Stimulated activated CD4-positive, alpha-beta T cell treated with anti-CD3 and anti-CD28 coated beads, Interleukin-4, amount 100 ng/mL, for 1 hour (primary cell): ENCODE data around the gene ZC3H12D.
"Not testable (repeated sequence)": the region's sequence is repeated elsewhere in the genome, so short reads cannot be mapped to it uniquely, and the experiment has no call there.

Experiments
- DNase-seq: peaks from one replicate; pipeline ENCODE4 v3.0.0-alpha.2; 2020

Gene ZC3H12D

DNA sequence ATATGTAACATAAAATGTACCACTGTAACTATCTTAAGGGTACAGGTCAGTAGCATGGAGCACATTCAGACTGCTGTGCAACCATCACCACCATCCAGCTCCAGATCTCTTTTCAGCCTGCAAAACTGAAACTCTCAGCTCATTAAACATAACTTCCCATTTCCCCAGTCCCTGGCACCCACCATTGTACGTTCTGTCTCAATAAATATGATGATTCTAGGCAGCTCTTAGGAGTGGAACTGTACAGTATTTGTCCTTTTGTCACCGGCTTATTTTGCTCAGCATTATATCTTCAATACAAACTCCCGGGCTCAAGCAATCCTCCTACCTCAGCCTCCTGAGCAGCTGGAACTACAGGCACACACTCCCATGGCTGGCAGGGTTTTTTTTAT, 1.5 kb downstream of the ZC3H12D start:
- DNase-seq = no peak

DNA sequence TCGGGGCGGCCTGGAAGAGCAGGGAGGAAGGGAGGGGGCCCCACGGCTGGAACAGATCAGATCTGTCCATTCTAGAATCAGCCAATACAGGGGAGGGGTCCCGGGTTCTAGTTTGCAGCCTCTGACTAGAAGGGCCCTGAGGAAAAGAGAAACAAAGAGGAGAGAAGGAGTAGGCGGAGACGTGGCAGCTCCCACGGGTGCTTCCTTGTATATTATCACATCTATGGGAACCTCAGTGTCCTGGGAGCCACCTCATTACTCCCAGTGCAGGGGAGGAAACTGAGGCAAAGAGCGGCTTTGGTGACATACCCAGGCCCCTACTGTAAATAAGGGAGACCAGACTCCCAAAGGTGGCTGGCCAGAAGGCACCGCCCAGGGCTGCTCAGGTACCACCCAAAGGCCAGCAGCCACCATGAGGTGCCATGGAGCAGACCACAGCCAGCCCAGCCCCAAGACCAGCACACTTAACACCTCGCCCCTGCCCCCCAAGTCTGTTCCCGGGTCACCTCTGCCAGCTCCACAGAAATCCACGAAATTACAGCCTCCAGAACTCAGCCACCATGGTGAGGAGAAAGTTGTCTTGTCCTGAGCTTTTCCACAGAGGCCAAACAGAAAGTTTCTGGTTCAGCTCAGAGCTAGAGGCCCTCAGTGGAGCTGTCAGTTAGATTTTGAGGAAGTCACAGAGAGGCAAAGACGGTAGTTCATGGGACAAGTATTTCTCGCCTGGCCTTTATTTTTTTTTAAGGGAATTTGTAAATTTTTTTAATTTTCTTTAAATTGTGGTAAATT, 2.1 kb downstream of the ZC3H12D start:
- DNase-seq = no peak

- DNase-seq = peak; percentile 43
Observed at GRCh38 chr6:149480502-149481280, 4.1 kb downstream of the ZC3H12D start.

- DNase-seq = no peak
Observed at GRCh38 chr6:149478631-149479314, 6.0 kb downstream of the ZC3H12D start.

- DNase-seq = no peak
Observed at GRCh38 chr6:149477544-149477943, 7.3 kb downstream of the ZC3H12D start.

DNA sequence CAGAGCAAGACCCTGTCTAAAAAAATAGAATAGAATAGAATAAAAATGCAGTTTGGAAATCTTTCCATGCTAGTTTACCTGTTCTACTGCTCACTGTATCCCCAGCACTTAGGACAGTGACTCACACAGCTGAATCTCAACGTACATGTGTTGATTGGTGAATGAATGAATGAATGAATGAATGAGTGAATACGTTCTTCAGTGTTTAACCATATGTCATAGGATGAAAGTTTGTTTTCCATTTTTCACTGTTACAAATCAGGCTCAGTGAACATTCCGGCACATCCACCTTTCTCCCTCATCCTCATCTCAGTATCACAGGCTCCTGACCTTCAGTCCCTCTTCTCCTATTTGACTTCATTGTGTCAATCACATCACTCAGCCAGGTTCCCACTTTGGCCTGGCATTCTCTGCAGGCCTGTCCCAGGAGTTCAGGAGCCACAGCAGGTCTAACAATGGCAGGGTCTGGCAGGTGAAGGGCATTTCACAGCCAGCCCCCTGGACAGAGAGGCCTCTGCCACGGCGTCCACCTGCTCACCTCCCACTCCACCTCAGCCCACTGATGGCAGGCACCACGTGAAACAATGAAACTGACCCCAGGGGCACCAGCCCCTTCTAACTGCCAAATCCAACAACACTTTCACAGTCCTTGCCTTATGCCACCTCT, 7.9 kb downstream of the ZC3H12D start:
- DNase-seq = no peak

GRCh38 chr6:149474108-149474935, 10.5 kb downstream of the ZC3H12D start:
- no peak for DNase-seq

GRCh38 chr6:149473080-149474052, 11.4 kb downstream of the ZC3H12D start:
- no peak for DNase-seq

GRCh38 chr6:149472241-149472640, 12.6 kb downstream of the ZC3H12D start:
- no peak for DNase-seq

DNA sequence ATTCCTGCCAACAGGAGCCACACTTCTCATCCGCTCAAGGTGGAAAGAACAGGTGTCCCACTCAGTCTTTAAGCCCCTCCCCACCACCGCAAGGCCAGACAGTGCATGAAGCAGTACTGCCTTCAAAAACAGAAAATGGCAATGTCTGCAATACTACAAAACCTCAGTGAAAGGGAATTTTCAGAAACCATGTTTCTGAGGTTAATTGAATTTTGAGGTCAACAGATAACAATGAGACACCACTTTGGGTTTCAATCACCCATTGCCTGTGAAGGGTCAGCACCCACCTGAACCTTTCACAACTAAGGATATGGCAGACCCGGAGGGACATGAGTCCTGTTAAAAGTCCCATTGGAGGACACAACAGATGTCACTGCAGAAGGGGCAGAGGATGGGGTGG, 13.0 kb downstream of the ZC3H12D start:
- no peak for DNase-seq

- DNase-seq = no peak
Observed at GRCh38 chr6:149470948-149471347, 13.9 kb downstream of the ZC3H12D start.

DNA sequence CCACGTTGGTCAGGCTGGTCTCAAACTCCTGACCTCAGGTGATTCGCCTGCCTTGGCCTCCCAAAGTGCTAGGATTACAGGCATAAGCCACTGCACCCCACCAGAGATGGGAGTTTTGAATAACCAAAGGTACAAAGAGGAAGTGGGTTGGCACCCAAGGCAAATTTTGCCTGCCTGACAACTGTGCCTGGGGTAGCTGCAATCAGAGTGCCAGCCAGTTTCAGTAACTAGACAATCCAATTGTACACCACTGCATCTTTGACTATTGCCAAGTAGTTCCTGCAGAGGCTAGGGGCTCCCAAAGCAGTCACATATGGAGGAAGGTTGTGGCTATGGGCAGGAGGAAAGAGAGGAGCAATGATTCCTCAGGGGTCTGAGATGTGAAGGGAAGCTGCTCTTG, 16.6 kb downstream of the ZC3H12D start:
- no peak for DNase-seq

DNA sequence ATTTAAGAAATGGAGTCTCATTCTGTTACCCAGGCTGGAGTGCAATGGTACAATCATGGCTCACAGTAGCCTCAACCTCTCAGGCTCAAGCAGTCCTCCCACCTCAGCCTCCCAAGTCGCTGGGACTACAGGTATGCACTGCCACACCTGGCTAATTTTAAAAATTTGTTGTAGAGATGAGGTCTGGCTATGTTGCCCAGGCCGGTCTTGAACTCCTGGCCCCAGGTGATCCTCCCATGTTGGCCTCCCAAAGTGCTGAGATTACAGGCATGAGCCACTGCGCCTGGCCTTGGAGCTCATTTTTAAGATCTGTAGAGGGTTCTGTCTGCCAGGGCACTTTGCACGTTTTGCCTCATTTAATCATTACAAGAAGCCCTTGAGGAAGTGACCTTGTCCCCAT, 17.5 kb downstream of the ZC3H12D start:
- no peak for DNase-seq

- no peak for DNase-seq
Observed at GRCh38 chr6:149464411-149464810, 20.4 kb downstream of the ZC3H12D start.

DNA sequence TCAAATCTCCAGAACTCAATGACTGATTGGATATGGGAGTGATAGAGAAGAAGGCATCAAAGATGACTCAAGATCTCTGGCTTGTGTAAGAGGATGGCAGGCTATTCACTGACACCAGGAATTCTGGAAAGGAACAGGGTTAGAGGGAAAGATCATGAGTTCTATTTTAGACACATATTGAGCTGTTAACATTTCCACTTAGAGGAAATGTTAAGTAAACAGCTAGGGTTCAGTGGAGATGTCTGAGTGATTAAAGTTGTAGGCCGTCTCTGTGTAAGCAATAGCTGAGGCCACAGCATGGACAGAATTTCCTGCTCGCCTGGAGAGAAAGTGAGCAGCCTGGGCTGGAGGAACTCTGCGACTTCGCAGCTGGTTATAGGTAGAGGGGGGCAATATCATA, 21.0 kb downstream of the ZC3H12D start:
- no peak for DNase-seq

GRCh38 chr6:149462712-149463111, 22.1 kb downstream of the ZC3H12D start:
- not testable (repeated sequence) for DNase-seq

- no peak for DNase-seq
Observed at GRCh38 chr6:149461670-149462069, 23.1 kb downstream of the ZC3H12D start.

DNA sequence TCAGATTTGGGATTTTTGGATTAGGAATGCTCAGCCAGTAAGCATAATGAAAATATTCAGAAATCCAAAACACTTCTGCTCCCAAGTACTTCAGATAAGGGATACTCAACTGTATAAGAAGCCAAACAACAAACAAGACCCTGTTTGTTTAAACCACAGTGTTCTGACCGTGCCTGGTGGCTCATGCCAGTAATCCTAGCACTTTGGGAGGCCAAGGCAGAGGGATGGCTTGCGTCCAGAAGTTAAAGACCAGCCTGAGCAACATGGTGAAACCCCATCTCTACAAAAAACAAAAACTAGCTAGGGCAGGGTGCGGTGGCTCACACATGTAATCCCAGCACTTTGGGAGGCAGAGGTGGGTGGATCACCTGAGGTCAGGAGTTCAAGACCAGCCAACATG, 24.6 kb downstream of the ZC3H12D start:
- DNase-seq = not testable (repeated sequence)

DNA sequence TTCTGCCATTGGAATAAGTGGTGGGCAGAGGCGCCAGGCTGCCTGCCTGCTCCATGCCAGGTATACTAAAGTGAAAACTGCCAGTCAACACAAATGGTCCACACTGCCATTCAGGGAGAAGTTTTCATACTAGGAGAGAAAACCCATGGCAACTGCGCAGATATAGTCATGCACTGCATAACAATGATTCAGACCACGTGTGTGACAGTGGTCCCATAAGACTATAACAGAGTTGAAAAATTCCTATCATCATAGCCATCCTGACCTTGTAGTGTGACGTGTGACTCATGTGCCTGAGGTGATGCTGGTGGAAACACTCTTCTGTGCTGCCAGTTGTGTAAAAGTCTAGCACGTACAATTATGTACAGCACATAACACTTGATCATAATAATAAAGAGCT, 25.1 kb downstream of the ZC3H12D start:
- DNase-seq = no peak

GRCh38 chr6:149458806-149459205, 26.0 kb downstream of the ZC3H12D start:
- DNase-seq = no peak

DNA sequence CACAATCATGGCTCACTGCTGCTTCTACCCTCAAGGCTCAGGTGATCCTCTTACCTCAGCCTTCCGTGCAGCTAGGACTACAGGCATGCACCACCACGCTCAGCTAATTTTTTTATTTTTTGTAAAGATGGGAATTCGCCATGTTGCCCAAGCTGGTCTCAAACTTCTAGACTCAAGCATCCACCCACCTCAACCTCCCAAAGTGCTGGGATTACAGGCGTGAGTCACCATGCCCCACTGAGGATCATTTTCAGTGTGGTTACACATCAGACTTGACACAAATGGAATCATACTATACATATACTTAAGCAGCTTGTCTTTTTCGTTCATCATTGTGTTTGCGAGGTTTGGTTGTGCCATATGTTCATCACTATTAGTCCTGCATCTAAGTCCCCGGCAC, 26.6 kb downstream of the ZC3H12D start:
- no peak for DNase-seq
